HEK293 (cell line): Measurements from ENCODE around the gene DHRS7C.

Experiments used
- CTCF ChIA-PET: fragments of 350-600 bp; formaldehyde crosslinking; extraction: SDS; loops from one replicate; lab custom pipeline; 2021; ENCODE audit warnings: antibody characterized with exemption; lab: Yijun Ruan, JAX
- POLR2A ChIA-PET: fragments of 300-600 bp; formaldehyde crosslinking; extraction: SDS; loops from one replicate; lab custom pipeline; 2020; ENCODE audit warnings: antibody characterized with exemption, inconsistent platforms; lab: Yijun Ruan, JAX
- H3K27ac ChIP-seq: fragments of 200-500 bp; sonication (Bioruptor generic); 2 replicates; pipeline ENCODE4 v1.5.1; 2014; ENCODE audit warnings: low read depth, low read length, control low read depth, inconsistent platforms; ENCODE audit errors: extremely low read depth
- H3K36me3 ChIP-seq, 2 experiments: fragments of 200-500 bp in 1 of 2; sonication (Bioruptor generic) in 1 of 2; 1 replicate in 1 of 2; 2 replicates in 1 of 2; pipeline ENCODE4 v1.5.1; 2014 to 2017; ENCODE audit warnings: inconsistent platforms in 2 of 2, low read length in 2 of 2; ENCODE audit not compliant: control insufficient read depth in 2 of 2, insufficient read depth in 1 of 2
- H3K4me1 ChIP-seq: fragments of 200-500 bp; sonication (Bioruptor generic); 2 replicates; pipeline ENCODE4 v1.5.1; 2014; ENCODE audit warnings: mild to moderate bottlenecking, low read length, inconsistent platforms; ENCODE audit not compliant: control insufficient read depth, insufficient read depth
- H3K4me3 ChIP-seq: 2 replicates; pipeline ENCODE4 v1.5.1; 2011; ENCODE audit warnings: low read depth, mild to moderate bottlenecking, control low read depth, low read length, moderate library complexity
- H3K9me3 ChIP-seq: fragments of 200-500 bp; sonication (Bioruptor generic); 2 replicates; pipeline ENCODE4 v1.5.1; 2014; ENCODE audit warnings: low read depth, low read length, inconsistent platforms; ENCODE audit not compliant: control insufficient read depth, insufficient read depth
- BCL6B ChIP-seq: fragments of 450-650 bp; formaldehyde crosslinking; IDR thresholded peaks from 2 replicates; pipeline ENCODE4 v1.5.1; 2017; ENCODE audit warnings: missing biosample characterization, missing genetic modification characterization
- KLF10 ChIP-seq: fragments of 450-650 bp; IDR thresholded peaks from 2 replicates; pipeline ENCODE4 v1.5.1; 2018; ENCODE audit warnings: missing biosample characterization, mild to moderate bottlenecking, missing genetic modification characterization
- MEIS1 ChIP-seq: sonication (generic); formaldehyde crosslinking; IDR thresholded peaks from 2 replicates; pipeline ENCODE4 v1.8.1; 2022; ENCODE audit warnings: missing genetic modification reagents, mild to moderate bottlenecking, borderline replicate concordance
- MYNN ChIP-seq: fragments of 450-650 bp; formaldehyde crosslinking; IDR thresholded peaks from 2 replicates; pipeline ENCODE4 v1.5.1; 2016; ENCODE audit warnings: missing biosample characterization, missing genetic modification characterization, borderline replicate concordance
- PRDM1 ChIP-seq: fragments of 450-650 bp; formaldehyde crosslinking; IDR thresholded peaks from 2 replicates; pipeline ENCODE4; 2016; ENCODE audit warnings: missing biosample characterization, missing genetic modification characterization
- RBAK ChIP-seq: fragments of 450-650 bp; formaldehyde crosslinking; IDR thresholded peaks from 2 replicates; pipeline ENCODE4 v1.5.1; 2016; ENCODE audit warnings: missing biosample characterization, missing genetic modification characterization
- TSHZ1 ChIP-seq: fragments of 450-650 bp; formaldehyde crosslinking; IDR thresholded peaks from 2 replicates; pipeline ENCODE4 v1.5.1; 2016; ENCODE audit warnings: missing biosample characterization, missing genetic modification characterization, borderline replicate concordance
- ZBTB17 ChIP-seq: fragments of 450-650 bp; formaldehyde crosslinking; IDR thresholded peaks from 2 replicates; pipeline ENCODE4 v1.5.1; 2016; ENCODE audit warnings: missing biosample characterization, missing genetic modification characterization
- ZBTB8A ChIP-seq: fragments of 450-650 bp; formaldehyde crosslinking; IDR thresholded peaks from 2 replicates; pipeline ENCODE4 v1.5.1; 2016; ENCODE audit warnings: missing biosample characterization, missing genetic modification characterization
- ZFP37 ChIP-seq: fragments of 450-650 bp; formaldehyde crosslinking; IDR thresholded peaks from 2 replicates; pipeline ENCODE4 v1.5.1; 2016; ENCODE audit warnings: missing biosample characterization, missing genetic modification characterization
- ZNF112 ChIP-seq: fragments of 450-650 bp; formaldehyde crosslinking; IDR thresholded peaks from 2 replicates; pipeline ENCODE4 v1.5.0; 2017; ENCODE audit warnings: missing biosample characterization, missing genetic modification characterization
- ZNF140 ChIP-seq: fragments of 450-650 bp; formaldehyde crosslinking; IDR thresholded peaks from 2 replicates; pipeline ENCODE4 v1.5.1; 2016; ENCODE audit warnings: missing biosample characterization, missing genetic modification characterization
- ZNF169 ChIP-seq: fragments of 450-650 bp; formaldehyde crosslinking; IDR thresholded peaks from 2 replicates; pipeline ENCODE4 v1.5.1; 2016; ENCODE audit warnings: missing biosample characterization, missing genetic modification characterization
- ZNF202 ChIP-seq: fragments of 450-650 bp; formaldehyde crosslinking; IDR thresholded peaks from 2 replicates; pipeline ENCODE4 v1.5.1; 2016; ENCODE audit warnings: missing biosample characterization, missing genetic modification characterization, borderline replicate concordance
- ZNF223 ChIP-seq: fragments of 450-650 bp; formaldehyde crosslinking; IDR thresholded peaks from 2 replicates; pipeline ENCODE4 v1.5.1; 2016; ENCODE audit warnings: missing biosample characterization, missing genetic modification characterization
- ZNF274 ChIP-seq, 2 experiments: fragments of 200-500 bp in 1 of 2; fragments of 450-650 bp in 1 of 2; sonication (Bioruptor generic) in 1 of 2; formaldehyde crosslinking in 1 of 2; IDR thresholded peaks; 2 replicates each; pipeline versions ENCODE4 v1.5.1 to v1.6.1; 2014 to 2016; ENCODE audit warnings: borderline replicate concordance in 1 of 2, inconsistent platforms in 1 of 2, low read length in 1 of 2, missing biosample characterization in 1 of 2, missing genetic modification characterization in 1 of 2
- ZNF341 ChIP-seq: fragments of 450-650 bp; formaldehyde crosslinking; IDR thresholded peaks from 2 replicates; pipeline ENCODE4; 2016; ENCODE audit warnings: low read depth, missing biosample characterization, missing genetic modification characterization
- ZNF391 ChIP-seq: fragments of 450-650 bp; formaldehyde crosslinking; IDR thresholded peaks from 2 replicates; pipeline ENCODE4 v1.5.1; 2016; ENCODE audit warnings: low read depth, missing biosample characterization, missing genetic modification characterization, borderline replicate concordance
- ZNF416 ChIP-seq: fragments of 450-650 bp; formaldehyde crosslinking; IDR thresholded peaks from 2 replicates; pipeline ENCODE4 v1.5.1; 2016; ENCODE audit warnings: missing biosample characterization, missing genetic modification characterization
- ZNF473 ChIP-seq: fragments of 450-650 bp; formaldehyde crosslinking; IDR thresholded peaks from 2 replicates; pipeline ENCODE4 v1.5.1; 2017; ENCODE audit warnings: missing biosample characterization, missing genetic modification characterization
- ZNF501 ChIP-seq: fragments of 450-650 bp; formaldehyde crosslinking; IDR thresholded peaks from 2 replicates; pipeline ENCODE4 v1.5.1; 2016; ENCODE audit warnings: missing biosample characterization, missing genetic modification characterization
- ZNF529 ChIP-seq: fragments of 450-650 bp; formaldehyde crosslinking; IDR thresholded peaks from 2 replicates; pipeline ENCODE4 v1.5.1; 2017; ENCODE audit warnings: missing genetic modification characterization, missing biosample characterization; ENCODE audit not compliant: insufficient replicate concordance
- ZNF623 ChIP-seq: fragments of 450-650 bp; formaldehyde crosslinking; IDR thresholded peaks from 2 replicates; pipeline ENCODE4 v1.5.1; 2016; ENCODE audit warnings: missing biosample characterization, missing genetic modification characterization
- ZNF670 ChIP-seq: fragments of 450-650 bp; formaldehyde crosslinking; IDR thresholded peaks from 2 replicates; pipeline ENCODE4 v1.5.1; 2016; ENCODE audit warnings: missing biosample characterization, missing genetic modification characterization, low read depth
- ZNF677 ChIP-seq: fragments of 450-650 bp; IDR thresholded peaks from 2 replicates; pipeline ENCODE4 v1.5.0; 2018; ENCODE audit warnings: missing biosample characterization, mild to moderate bottlenecking, missing genetic modification characterization, moderate library complexity
- ZNF830 ChIP-seq: fragments of 450-650 bp; IDR thresholded peaks from 2 replicates; pipeline ENCODE4 v1.5.0; 2018; ENCODE audit warnings: missing biosample characterization, missing genetic modification characterization, low read depth, mild to moderate bottlenecking, moderate library complexity
- ZXDB ChIP-seq: fragments of 450-650 bp; formaldehyde crosslinking; IDR thresholded peaks from 2 replicates; pipeline ENCODE4 v1.5.1; 2016; ENCODE audit warnings: missing biosample characterization, missing genetic modification characterization

Gene DHRS7C

GRCh38 chr17:9798724-9799123 lies 7.3 kb upstream of the DHRS7C start:
- Histone ChIP-seq H3K27ac (no peak overlapping the region), H3K4me1 (0 out of 2 replicates have a peak, but pooled peaks cover 2% of the 10 kb centered on the region), H3K36me3 (no peaks in the 10 kb centered on the region)
- ChIA-PET CTCF (interaction anchor here (1.2 to 1.3 kb wide), 3 partner anchors 39 to 93 kb away, joined by 3 to 5 read pairs (median 3); no protein-coding TSS in a partner anchor), POLR2A (no interaction called here)
- TF ChIP-seq ZNF416 (tag by site-specific recombination), result no peak
- TF ChIP-seq ZNF670 (tag by site-specific recombination), result no peak
- no peak for TF ChIP-seq ZNF341
- TF ChIP-seq MYNN (tag by site-specific recombination), result no peak
- no peak for TF ChIP-seq ZNF677 (tag by site-specific recombination)
- TF ChIP-seq ZNF169, result no peak
- TF ChIP-seq RBAK (tag by site-specific recombination), result no peak
- no peak for TF ChIP-seq ZBTB8A (tag by site-specific recombination)
- no peak for TF ChIP-seq ZNF112
- no peak for TF ChIP-seq ZNF391 (tag by site-specific recombination)
- TF ChIP-seq KLF10, result no peak
- no peak for TF ChIP-seq ZNF501
- no peak for TF ChIP-seq ZNF140 (tag by site-specific recombination)
- TF ChIP-seq ZNF830 (tag by site-specific recombination), result no peak
- TF ChIP-seq, all 188 proteins: peak for 0
- Histone ChIP-seq H3K4me3 (no peak overlapping the region), H3K9me3 (no peaks in the 10 kb centered on the region)

- Histone ChIP-seq H3K9me3 (no peaks in the 10 kb centered on the region), H3K4me3 (no peak overlapping the region), H3K4me1 (0 out of 2 replicates have a peak, but pooled peaks cover 2% of the 10 kb centered on the region), H3K27ac (no peak overlapping the region), H3K36me3 (no peaks in the 10 kb centered on the region)
- POLR2A ChIA-PET, result no interaction called here
- CTCF ChIA-PET, result interaction anchor here (1.0 to 1.2 kb wide), 3 partner anchors 40 to 94 kb away, joined by 3 to 5 read pairs (median 4); no protein-coding TSS in a partner anchor
- TF ChIP-seq ZNF202 (tag by site-specific recombination), result no peak
- TF ChIP-seq PRDM1 (tag by site-specific recombination), result no peak
- TF ChIP-seq ZNF623, result no peak
- TF ChIP-seq ZXDB (tag by site-specific recombination), result no peak
- TF ChIP-seq ZNF529 (tag by site-specific recombination), result no peak
- TF ChIP-seq ZNF223 (tag by site-specific recombination), result no peak
- no peak for TF ChIP-seq ZBTB17
- no peak for TF ChIP-seq ZFP37 (tag by site-specific recombination)
- TF ChIP-seq ZNF473 (tag by site-specific recombination), result no peak
- TF ChIP-seq TSHZ1, result no peak
- TF ChIP-seq BCL6B (tag by site-specific recombination), result no peak
- no peak for TF ChIP-seq MEIS1 (CRISPR knock-in tag)
- TF ChIP-seq ZNF391 (tag by site-specific recombination), result no peak
- no peak for TF ChIP-seq ZNF274 (IDR thresholded peaks at IDR 0.05; ENCODE audit: low read length)
- TF ChIP-seq ZNF274 (tag by site-specific recombination; IDR thresholded peaks at IDR 0.05; ENCODE audit: borderline replicate concordance), result no peak
These were observed 6.6 kb upstream of the DHRS7C start for GRCh38 chr17:9798008-9798407.
